HG03064 (cell line): ENCODE results near the gene LIPK.
"Not testable (repeated sequence)": the region's sequence is repeated elsewhere in the genome, so short reads cannot be mapped to it uniquely, and the experiment has no call there.

ENCODE experiments used
- ATAC-seq: cut with Tn5 transposase; IDR thresholded peaks from one replicate; pipeline ENCODE4 v1.9.1; 2021; ENCODE audit warnings: low read depth; ENCODE audit not compliant: unreplicated experiment

LIPK gene

DNA sequence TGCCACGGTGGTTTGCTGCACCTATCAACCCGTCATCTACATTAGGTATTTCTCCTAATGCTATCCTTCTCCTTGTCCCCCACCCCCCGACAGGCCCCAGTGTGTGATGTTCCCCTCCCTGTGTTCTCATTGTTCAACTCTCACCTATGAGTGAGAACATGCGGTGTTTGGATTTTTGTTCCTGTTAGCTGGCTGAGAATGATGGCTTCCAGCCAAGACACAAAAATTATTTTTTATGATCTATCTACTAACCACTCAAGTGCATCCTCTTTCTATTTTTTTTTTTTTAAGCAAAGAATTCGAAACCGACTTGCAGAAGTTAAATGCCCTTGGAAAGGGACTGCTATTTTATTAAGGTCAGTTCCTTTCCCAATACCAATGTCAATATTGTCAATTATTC, 3.3 kb downstream of the LIPK start:
- not testable (repeated sequence) for ATAC-seq

DNA sequence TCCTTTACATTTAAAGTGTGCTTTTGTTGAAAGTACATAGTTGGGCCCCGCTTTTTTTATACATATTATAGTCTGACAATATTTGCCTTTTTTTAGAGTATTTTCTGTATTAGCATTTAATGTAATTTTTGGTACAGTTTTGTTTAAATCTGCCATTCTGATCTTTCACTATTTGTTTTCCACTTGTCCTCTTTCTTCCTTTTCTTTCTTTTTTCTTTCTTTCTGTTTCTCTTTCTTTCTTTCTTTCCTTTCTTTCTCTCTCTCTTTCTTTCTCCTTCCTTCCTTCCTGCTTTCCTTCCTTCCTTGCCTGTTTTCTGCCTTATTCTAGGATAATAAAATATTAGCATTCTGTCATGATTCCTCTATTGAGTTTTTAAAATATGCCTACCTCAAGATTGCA, 9.5 kb downstream of the LIPK start:
- ATAC-seq = no peak

DNA sequence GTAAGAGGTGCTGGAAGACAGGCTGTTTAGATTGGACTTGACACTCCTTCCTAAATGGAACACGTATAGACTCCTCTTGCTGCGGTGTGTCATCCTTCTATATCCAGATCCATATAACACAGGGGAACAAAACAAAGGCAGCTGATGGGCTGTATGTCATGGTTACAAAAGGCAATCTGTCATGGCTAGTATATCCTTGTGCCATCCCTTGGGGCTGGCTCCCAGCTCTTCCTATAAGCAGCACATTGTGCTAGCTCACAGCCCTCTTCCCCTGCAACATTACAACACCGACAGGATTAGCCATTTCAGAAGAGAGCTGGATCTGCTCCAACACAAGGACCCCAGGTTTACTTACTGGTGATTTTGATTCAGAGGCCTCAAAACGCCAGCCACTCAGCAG, 15.3 kb downstream of the LIPK start:
- no peak for ATAC-seq

DNA sequence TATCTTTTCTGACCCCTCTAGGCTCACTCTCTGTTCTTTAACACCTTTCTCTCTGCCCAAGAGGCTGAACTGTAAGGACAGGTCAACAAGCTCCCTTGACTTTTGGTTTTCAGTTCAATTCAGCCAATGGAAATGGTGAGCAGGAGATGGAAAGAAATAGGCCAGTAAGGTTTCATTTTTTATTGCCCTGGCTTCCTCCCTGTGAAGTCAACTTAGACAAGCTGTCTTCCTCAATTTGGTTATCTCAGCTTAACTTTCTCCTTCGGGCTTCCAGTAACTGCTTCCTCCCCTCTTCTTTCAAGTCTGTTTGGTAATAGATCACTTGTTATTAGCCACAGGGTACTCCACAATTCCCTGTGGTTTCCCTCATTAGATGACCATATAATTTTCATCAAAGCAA, 19.7 kb downstream of the LIPK start:
- ATAC-seq = no peak

DNA sequence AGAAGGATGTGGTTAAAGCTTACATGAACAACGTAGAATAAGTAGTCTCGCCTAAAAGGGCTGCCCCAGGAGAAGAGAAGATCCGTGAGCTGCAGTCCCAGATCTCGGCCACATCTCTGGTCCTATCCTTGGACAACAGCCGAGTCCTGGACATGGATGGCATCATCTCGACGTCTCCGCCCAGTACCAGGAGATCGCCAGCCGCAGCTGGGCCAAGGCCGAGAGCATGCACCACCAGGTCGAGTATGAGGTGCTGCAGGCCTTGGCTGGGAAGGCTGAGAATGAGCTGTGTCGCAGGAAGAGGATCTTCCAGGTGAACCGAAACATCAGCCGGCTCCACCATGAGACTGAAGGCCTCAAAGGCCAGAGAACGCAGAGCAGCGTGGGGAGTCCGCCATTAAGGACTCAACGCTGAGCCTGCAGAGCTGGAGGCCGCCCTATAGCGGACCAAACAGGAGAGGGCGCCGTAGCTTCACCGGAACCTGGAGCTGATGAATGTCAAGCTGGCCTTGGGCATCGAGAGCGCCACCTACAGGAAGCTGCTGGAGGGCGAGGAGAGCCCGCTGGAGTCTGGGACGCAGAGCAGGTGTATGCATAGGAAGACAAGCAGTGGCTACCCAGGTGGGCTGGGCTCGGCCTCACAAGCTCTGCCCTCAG, 22.2 kb downstream of the LIPK start:
- no peak for ATAC-seq

DNA sequence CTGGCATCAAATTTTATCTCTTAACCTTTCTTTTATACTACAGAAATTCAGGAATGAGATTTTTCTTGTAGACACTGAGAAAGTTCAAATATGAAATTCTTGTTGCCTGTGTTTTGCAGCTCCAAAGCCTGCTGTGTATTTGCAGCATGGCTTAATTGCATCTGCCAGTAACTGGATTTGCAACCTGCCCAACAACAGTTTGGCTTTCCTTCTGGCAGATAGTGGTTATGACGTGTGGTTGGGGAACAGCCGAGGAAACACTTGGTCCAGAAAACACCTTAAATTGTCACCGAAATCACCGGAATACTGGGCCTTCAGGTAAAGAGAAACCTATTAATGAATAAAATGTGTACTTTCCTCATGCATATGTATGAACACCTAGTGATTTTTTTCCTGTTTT, 24.8 kb downstream of the LIPK start:
- no peak for ATAC-seq

DNA sequence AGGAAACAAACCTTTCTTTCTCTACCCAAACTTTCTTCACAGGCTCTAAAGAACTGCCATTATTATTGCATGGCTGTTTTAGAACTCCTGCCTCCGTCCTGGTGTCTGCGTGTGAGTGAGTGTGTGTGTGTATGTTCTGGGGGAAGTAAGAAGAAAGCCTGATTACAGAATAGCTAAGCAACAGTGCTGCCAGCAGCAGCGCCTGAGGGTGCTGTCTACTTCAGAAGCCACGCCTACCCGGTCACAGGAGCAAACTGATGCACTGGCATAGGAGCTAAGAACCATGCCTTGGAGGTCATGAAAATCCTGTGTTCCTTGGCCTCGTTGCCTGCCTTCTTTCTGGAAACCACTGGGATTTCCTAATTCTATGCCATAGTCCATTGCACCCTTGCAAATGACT, 25.2 kb downstream of the LIPK start:
- no peak for ATAC-seq

DNA sequence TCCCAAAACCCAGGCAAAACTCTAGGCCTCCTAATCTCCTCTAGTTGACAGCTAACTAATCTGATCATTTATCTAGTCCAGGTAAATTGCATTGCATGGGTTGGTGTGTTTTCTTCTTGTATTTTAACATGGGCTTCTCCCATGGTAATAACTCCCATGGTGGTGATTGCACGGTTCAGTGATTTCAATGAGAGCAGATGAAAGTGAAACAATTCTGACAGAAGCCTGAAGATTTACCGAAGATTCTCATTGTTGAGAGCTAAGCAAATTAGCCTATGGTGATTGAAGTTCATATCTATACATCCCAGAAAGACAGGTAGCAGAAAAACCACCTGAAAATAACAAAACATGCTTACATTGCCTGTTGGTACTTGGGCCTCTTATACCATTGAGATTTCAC, 27.2 kb downstream of the LIPK start:
- ATAC-seq = no peak

DNA sequence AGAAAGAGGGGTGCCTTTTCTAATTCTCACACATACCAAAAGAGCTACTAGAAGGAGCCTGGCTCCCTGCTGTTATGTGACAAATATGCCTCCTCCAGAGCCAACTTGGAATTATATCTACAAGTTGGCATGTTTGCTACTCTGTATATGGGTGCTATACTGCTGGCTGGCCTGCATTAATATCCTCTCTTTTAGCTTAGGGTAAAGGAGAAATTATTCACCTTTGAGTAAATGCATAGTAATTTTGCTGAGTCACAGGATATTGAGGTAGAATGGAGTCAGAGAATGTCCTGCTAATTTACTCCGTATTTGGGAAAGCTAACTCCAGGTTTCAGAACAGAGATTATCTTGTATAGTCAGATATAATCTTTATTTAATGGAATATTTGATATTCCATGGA, 29.6 kb downstream of the LIPK start:
- ATAC-seq = no peak

DNA sequence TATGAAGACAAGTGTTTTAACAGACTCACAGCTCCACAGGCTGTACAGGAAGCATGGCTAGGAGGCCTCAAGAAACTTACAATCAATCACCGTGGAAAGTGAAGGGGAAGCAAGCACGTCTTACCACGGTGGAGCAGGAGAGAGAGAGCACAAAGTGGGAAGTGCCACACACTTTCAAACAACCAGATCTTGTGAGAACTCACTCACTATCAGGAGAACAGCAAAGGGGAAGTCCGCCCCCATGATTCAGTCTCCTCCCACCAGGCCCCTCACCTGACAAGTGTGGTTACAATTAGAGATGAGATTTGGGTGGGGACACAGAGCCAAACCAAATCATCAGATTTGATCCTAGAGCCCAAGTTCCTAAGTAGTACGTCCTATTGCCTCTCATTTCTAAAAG, 35.9 kb downstream of the LIPK start:
- ATAC-seq = not testable (repeated sequence)

DNA sequence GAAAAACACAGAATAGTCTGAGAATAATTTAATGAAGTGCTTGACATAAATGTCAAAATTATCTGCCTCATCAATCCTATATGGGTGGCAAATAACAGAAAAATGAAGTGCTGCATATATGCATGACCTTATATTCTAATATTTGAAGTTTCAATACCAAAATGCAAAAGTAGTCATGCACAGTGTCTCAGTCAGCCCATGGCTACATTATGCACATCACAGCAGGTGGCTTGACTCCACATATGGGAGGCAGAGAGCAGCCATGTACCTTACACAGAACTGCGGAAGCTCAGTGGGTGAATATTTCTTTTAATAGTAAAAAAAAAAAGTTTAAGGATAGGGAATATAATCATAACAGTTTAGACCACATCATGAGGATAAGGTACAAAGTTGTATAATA, 36.4 kb downstream of the LIPK start:
- no peak for ATAC-seq

DNA sequence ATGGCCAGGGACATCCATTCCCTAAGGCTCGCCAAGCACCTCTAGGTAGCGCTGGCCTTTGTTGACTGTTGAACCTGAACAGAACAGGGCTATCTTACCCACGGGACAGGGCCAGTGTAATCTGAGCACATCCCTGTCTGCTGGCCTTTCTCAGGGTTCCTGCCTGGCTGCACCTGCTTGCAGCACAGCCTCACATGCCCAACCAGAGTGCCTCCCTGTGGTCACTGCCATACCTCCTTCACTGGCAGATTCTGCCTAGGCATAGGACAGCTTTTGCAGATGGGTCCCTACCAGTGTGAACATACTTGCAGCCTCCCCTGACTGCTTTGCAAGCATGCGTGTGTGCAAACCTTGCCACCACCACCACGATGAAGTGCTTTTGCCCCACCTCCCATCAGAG, 38.0 kb downstream of the LIPK start:
- no peak for ATAC-seq

DNA sequence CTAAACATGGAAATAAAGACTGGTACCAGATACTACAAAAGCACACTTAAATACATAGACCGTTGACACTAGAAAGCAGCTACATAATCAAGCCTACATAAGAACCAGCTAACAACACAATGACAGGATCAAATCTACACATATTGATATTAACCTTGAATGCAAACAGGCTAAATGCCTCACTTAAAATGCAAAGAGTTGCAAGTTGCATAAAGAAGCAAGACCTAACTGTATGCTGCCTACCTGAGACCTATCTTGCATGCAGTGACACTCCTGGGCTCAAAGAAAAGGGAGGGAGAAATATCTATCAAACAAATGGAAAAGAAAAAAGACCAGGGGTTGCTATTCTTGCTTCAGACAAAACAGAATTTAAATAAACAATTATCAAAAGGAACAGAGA, 39.6 kb downstream of the LIPK start:
- ATAC-seq = no peak

DNA sequence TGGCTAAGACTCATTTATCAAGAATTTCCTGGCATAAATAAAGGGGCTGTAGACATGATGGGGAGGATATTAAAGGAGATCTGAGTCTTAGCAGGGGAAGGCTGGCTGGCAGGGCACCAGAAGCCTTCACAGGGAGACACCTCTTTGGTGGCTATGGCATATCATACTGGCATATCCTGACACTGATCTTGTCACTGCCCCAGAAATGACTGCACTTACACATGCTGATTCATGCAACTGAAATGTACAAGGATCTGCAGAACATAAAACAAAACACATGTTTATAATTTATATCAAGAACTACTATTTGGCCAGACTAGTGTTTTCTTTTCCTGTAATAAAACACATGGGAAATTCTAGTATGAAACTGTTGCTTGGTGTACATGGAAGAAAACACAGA, 48.2 kb downstream of the LIPK start:
- ATAC-seq = no peak

DNA sequence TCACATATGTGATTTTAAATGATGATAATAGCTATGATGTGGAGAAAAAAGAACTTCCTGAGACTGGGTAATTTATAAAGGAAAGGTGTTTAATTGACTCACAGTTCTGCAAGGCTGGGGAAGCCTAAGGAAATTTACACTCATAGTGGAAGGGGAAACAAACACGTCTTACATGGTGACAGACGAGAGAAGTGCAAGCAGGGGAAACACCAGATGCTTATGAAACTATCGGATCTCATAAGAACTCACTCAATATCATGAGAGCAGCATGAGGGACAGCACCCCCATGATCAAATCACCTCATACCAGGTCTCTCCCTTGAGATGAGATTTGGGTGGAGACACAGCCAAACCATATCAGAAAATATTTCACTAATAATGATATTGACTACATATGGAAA, 49.7 kb downstream of the LIPK start:
- no peak for ATAC-seq

DNA sequence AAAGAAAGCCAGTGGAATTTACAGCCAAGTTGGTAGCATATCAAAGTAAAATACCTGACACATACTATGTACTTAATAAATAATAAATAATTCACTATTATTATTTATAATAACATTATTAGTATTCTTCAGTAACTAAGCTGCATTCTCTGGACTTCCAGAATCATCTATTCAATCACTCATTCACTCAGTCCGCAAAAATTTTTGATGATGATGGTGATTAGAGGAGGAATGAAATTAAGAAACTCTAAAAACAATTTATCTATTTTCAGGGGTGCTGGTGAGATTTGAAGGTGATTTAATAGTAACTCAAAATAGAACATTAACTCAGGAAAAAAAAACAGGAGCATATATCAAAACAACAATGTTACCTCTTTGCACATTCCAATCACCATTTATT, 50.6 kb downstream of the LIPK start:
- no peak for ATAC-seq

DNA sequence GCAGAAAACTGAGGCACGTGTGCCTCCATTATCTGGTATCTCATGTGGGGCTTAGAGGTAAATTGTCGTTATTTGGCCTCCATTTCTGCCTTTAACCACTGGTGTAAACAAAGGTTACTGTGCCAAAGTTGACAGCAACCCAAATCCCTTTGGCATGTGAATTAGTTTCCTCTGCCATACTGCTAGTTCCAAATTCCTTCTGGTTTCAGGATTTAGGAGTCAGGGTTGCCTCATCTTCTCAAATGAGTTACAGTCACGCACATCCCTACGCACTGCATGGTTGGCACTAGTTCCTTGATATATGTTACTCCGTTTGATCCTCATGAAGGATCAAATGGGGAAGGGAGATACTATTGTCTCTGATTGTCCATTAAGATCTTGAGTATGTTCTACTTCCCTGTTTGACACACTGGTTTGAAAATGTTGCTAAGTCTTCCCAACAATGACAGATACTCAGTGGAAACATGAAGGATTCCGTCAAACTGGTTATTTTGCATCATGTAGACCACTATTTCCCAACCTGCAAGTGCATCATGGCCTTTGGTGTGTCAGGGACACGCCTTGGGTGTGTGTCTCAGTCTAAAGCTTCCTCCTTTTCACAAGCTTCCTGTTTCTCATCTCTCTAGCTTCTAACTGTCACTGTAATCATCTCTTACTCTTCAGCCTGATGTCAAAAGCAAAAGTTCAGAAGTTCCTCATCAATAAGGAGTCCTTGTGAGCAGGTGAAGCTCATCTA, 53.5 kb downstream of the LIPK start, which contains the start of gene LIPN:
Gene LIPN, plus strand, starts transcription at position 655 of the 736 bp plus-strand sequence. CDS start 1,386 bp downstream, outside the sequence.
- ATAC-seq = no peak

DNA sequence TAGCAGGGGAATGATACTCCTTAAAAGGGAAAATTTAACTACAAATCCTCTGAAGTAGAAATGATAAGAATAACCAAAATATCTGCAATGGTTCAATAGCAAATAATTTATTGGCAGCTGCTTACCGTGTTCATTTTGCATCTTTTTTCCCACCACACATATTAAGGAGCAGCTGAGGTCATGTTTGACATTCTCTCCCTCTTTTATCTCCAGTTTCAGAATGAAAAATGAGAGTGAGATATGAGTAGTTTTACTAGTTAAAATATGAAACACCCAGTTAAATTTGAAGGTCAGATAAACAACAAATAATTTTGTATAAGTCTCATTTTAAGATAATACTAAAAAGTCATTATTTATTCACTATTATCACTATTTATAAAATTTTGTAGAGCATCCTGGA, 56.9 kb downstream of the LIPK start:
- ATAC-seq = no peak

DNA sequence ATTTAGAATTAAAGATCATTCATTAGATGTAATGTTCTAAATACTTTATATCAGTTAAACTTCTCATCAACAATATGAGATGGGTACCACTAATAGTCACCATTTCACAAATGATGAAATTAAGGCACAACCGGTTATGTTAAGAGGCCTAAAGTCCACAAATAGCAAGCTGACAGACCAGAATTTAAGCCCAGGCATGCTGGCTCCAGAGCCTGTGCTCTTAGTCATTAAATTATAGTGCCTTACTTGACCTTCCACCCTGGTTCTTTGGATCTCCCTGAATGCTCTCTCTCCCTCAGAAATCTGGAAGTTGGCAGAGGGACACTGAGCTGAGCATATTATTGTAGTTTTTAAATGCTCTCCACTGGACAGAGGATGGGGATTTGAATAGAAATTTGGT, 57.4 kb downstream of the LIPK start:
- ATAC-seq = no peak

DNA sequence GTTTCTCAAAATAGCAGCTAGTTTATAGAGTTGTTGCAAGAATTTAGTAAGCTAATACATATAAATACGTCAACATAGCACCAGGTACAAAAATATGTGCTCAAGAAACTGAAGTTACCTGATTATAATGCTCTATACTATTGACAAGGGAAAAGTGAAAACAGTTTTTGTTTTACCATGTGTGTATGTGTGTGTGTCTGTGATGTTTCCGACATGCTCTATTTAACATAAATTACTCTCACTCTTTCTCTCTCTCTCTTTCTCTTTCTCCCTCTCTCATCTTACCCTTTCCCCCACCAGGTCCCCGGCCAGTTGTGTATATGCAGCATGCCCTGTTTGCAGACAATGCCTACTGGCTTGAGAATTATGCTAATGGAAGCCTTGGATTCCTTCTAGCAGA, 58.1 kb downstream of the LIPK start:
- no peak for ATAC-seq

DNA sequence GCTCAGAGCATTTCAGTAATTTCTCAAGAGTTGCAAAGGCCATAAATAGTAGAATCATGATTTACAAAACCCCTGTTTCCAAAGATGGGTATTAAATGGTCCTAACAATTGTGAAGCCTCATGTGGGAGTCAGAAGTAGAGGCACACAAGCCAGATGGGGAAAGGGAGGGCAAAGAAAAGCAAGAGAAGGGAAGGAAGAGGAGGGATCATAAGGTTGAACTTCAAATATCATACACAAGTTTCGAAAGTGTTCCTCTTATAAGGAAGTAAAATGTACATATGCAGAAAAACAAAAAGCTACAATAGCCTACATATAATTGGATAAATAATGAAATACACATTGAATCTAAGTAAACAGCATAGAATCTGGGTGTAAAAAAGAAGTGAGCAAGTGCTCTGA, 59.8 kb downstream of the LIPK start:
- no peak for ATAC-seq

DNA sequence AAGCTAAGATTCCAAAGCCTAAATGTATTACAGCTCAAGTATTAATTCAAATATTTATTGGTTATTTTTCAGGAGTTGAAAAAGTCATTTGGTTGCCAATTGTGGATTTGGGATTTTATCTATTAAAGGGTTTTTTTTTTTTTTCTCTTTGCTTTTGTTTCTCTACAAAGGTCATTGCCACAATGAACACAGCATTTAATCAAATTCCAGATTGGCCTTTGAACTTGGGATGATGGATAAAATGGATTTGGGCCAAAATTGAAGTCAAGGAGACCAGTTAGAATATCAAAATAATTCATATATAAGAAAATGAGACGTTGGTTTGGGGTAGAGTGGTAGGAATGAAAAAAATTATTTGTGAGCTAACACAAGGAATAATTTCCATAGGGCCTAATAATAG, 63.3 kb downstream of the LIPK start:
- ATAC-seq = no peak
